ENCODE measurements around the gene TMEM184A. TPM values are rescaled to one million over a fixed set of nuclear protein-coding genes. Genes with fewer than 3 reads are reported as not detected.

Gene TMEM184A
- total RNA-seq, 1 experiment from 2014 or later = 16.5 TPM

DNA sequence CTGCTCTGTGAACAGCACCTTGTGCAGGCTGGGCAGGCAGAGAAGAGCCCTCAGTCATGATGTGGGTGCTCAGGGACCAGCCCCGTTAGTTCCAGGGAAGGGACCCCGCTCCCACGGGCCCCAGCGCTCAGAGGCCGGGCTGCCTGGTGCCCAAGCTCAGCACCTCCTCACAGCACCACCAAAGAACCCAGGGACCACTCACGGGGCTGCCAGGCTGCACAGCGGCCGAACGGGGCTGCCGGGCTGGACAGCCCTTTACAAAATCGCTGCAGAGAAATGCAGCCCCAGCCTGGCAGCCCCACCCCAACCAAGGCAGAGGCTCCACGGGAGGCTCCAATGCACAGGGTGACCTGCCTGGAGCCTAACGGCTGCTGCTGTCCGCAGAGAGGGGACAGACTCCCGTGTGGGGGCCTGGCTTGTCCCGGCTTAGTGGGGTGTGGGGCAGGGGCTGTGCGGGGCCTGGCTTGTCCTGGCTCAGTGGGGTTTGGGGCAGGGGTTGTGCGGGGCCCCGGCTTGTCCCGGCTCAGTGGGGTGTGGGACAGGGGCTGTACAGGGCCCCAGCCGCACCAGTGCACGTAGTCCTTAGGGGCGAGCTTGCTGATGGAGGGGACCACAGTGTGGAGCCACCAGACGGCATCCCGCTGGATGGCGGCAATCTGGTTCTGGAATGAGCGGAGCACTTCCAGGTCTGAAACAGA is 61.0 kb downstream of the TMEM184A start:
- ChIA-PET CTCF (interaction anchor here (0.6 kb wide), 1 partner anchor 116 kb away, joined by 3 read pairs; no protein-coding TSS in a partner anchor), POLR2A (no interaction called here)
- BruUV-seq (replicated peaks) = no TSS peak
- no peaks in the 10 kb centered on the region; the same call in 1 of the 2 replicates for H3K36me3 ChIP-seq (ENCODE audit: control insufficient read depth, insufficient read depth, low read length)
- H3K4me1 ChIP-seq = no peaks in the 10 kb centered on the region
- intact Hi-C loops (cut with micrococcal nuclease; ENCODE audit: unreplicated experiment) = no loop called here
- Mint-ChIP-seq H3K4me3 (ENCODE audit: unreplicated experiment) (no peak overlapping the region), H3K4me1 (ENCODE audit: low read depth, unreplicated experiment) (no peaks in the 10 kb centered on the region), H3K27ac (ENCODE audit: unreplicated experiment) (no peak overlapping the region), H3K36me3 (ENCODE audit: insufficient read depth, unreplicated experiment) (peaks cover 70% of the 10 kb centered on the region), H3K9me3 (ENCODE audit: unreplicated experiment) (no peaks in the 10 kb centered on the region), H3K27me3 (ENCODE audit: insufficient read depth, unreplicated experiment) (no peaks in the 10 kb centered on the region)
- TF ChIP-seq, protein P1, sequence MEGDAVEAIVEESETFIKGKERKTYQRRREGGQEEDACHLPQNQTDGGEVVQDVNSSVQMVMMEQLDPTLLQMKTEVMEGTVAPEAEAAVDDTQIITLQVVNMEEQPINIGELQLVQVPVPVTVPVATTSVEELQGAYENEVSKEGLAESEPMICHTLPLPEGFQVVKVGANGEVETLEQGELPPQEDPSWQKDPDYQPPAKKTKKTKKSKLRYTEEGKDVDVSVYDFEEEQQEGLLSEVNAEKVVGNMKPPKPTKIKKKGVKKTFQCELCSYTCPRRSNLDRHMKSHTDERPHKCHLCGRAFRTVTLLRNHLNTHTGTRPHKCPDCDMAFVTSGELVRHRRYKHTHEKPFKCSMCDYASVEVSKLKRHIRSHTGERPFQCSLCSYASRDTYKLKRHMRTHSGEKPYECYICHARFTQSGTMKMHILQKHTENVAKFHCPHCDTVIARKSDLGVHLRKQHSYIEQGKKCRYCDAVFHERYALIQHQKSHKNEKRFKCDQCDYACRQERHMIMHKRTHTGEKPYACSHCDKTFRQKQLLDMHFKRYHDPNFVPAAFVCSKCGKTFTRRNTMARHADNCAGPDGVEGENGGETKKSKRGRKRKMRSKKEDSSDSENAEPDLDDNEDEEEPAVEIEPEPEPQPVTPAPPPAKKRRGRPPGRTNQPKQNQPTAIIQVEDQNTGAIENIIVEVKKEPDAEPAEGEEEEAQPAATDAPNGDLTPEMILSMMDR (IDR thresholded peaks at IDR 0.05; ENCODE audit: insufficient read depth in 1 of 2, low read depth in 1 of 2, low read length in 1 of 2, severe bottlenecking in 1 of 2, unreplicated experiment in 1 of 2) = no peak
- no peaks in the 10 kb centered on the region for H3K27me3 ChIP-seq (replicated peaks; ENCODE audit: control insufficient read depth, insufficient read depth, low read length)
- no peak overlapping the region for H3K4me3 ChIP-seq (ENCODE audit: low read depth, low read length)
- H3K9me3 ChIP-seq = no peaks in the 10 kb centered on the region
- DNase-seq = no peak

GRCh38 chr7:1494447-1494846 is 61.6 kb downstream of the TMEM184A start:
- POLR2A ChIA-PET = no interaction called here

DNA sequence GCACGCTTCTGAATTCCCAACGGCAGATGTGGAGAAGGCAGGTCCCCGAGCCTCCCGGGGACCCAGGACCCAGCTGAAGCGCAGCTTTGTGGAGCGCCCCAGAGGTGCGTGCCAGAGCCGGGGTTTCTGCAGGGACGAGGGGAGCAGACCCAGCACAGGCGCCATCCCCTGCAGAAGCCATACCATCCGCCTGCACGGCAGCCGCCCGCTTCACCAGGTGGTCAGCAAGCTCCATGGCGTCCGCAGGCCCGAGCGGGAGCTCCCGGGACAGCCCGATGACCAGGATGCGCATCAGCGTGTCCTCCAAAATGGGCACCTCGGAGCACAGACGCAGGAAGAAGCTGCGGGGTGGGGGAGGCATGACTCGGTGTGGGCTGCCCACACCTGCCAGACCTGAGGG is 62.4 kb downstream of the TMEM184A start:
- no peaks in the 10 kb centered on the region for H3K36me3 ChIP-seq (ENCODE audit: control insufficient read depth, insufficient read depth, low read length)
- ChIA-PET CTCF (no interaction called here), POLR2A (no interaction called here)
- BruUV-seq (replicated peaks) = no TSS peak
- no peaks in the 10 kb centered on the region for H3K4me1 ChIP-seq
- no peaks in the 10 kb centered on the region for H3K27me3 ChIP-seq (replicated peaks; ENCODE audit: control insufficient read depth, insufficient read depth, low read length)
- H3K27ac Mint-ChIP-seq (ENCODE audit: unreplicated experiment) = no peak overlapping the region
- no peaks in the 10 kb centered on the region for H3K27me3 Mint-ChIP-seq (ENCODE audit: insufficient read depth, unreplicated experiment)
- H3K9me3 Mint-ChIP-seq (ENCODE audit: unreplicated experiment) = no peaks in the 10 kb centered on the region
- H3K36me3 Mint-ChIP-seq (ENCODE audit: insufficient read depth, unreplicated experiment) = peaks cover 70% of the 10 kb centered on the region
- no peak for DNase-seq
- no peaks in the 10 kb centered on the region for H3K4me1 Mint-ChIP-seq (ENCODE audit: low read depth, unreplicated experiment)
- H3K4me3 Mint-ChIP-seq (ENCODE audit: unreplicated experiment) = no peak overlapping the region
- intact Hi-C loops (cut with micrococcal nuclease; ENCODE audit: unreplicated experiment) = no loop called here
- no peaks in the 10 kb centered on the region for H3K9me3 ChIP-seq
- TF ChIP-seq, protein P1 (IDR thresholded peaks at IDR 0.05; ENCODE audit: insufficient read depth in 1 of 2, low read depth in 1 of 2, low read length in 1 of 2, severe bottlenecking in 1 of 2, unreplicated experiment in 1 of 2) = no peak
- no peak overlapping the region for H3K4me3 ChIP-seq (ENCODE audit: low read depth, low read length)

More at GRCh38 chr7:1494447-1494846, 61.6 kb downstream of the TMEM184A start:
- Mint-ChIP-seq H3K27me3 (ENCODE audit: insufficient read depth, unreplicated experiment) (no peaks in the 10 kb centered on the region), H3K9me3 (ENCODE audit: unreplicated experiment) (no peaks in the 10 kb centered on the region), H3K36me3 (ENCODE audit: insufficient read depth, unreplicated experiment) (peaks cover 70% of the 10 kb centered on the region), H3K4me1 (ENCODE audit: low read depth, unreplicated experiment) (no peaks in the 10 kb centered on the region), H3K4me3 (ENCODE audit: unreplicated experiment) (no peak overlapping the region), H3K27ac (ENCODE audit: unreplicated experiment) (no peak overlapping the region)
- CTCF ChIA-PET = no interaction called here
- TF ChIP-seq, protein P1 (IDR thresholded peaks at IDR 0.05; ENCODE audit: insufficient read depth in 1 of 2, low read depth in 1 of 2, low read length in 1 of 2, severe bottlenecking in 1 of 2, unreplicated experiment in 1 of 2) = no peak
- Histone ChIP-seq H3K4me1 (no peaks in the 10 kb centered on the region), H3K9me3 (no peaks in the 10 kb centered on the region), H3K4me3 (ENCODE audit: low read depth, low read length) (no peak overlapping the region), H3K36me3 (ENCODE audit: control insufficient read depth, insufficient read depth, low read length) (no peaks in the 10 kb centered on the region), H3K27me3 (replicated peaks; ENCODE audit: control insufficient read depth, insufficient read depth, low read length) (no peaks in the 10 kb centered on the region)
- no TSS peak for BruUV-seq (replicated peaks)
- no peak for DNase-seq
- intact Hi-C loops (cut with micrococcal nuclease; ENCODE audit: unreplicated experiment) = no loop called here

Data from Caco-2 (cell line).